Prostate gland (tissue), 2 donors: Measurements from ENCODE around the gene PRKAR1B. TPM values are rescaled to one million over a fixed set of nuclear protein-coding genes. Genes with fewer than 3 reads are reported as not detected.

Experiments used
- DNase-seq: peaks from one replicate; pipeline ENCODE4 v3.0.0-alpha.2; 2019; ENCODE audit warnings: low spot score
- H3K27ac ChIP-seq, 2 donors: fragments of 200-600 bp; sonication (generic); 2 replicates each; pipeline ENCODE4 v1.5.1; 2017 to 2019
- H3K27me3 ChIP-seq: fragments of 200-600 bp; sonication (generic); replicated peaks from 2 replicates; pipeline ENCODE4 v1.5.1; 2019; ENCODE audit not compliant: insufficient read depth
- H3K36me3 ChIP-seq, 2 donors: fragments of 200-600 bp; sonication (generic); 1 replicate in 1 of 2; 2 replicates in 1 of 2; pipeline versions ENCODE4 v1.5.1 to v1.8.1; 2017 to 2019
- H3K4me1 ChIP-seq: fragments of 200-600 bp; sonication (generic); replicated peaks from 2 replicates; pipeline ENCODE4 v1.5.1; 2019
- H3K4me3 ChIP-seq, 2 donors: fragments of 200-600 bp; sonication (generic); 2 replicates each; pipeline ENCODE4 v1.5.1; 2017 to 2019
- H3K9me3 ChIP-seq: fragments of 200-600 bp; sonication (generic); 2 replicates; pipeline ENCODE4 v1.5.1; 2017
- POLR2A ChIP-seq: fragments of 450-650 bp; IDR thresholded peaks from one replicate; pipeline ENCODE4 v1.6.1; 2016; ENCODE audit warnings: antibody characterized with exemption, mild to moderate bottlenecking
- POLR2AphosphoS5 ChIP-seq: sonication (generic); formaldehyde crosslinking; IDR thresholded peaks from one replicate; pipeline ENCODE4 v1.6.1; 2017; ENCODE audit warnings: antibody characterized with exemption
- WGBS: methylation state at CpG from one replicate; pipeline ENCODE4 v1.1.5; 2018; 5-methylcytosine and 5-hydroxymethylcytosine counted together
- intact Hi-C: fragments of 100-400 bp; cut with DNase I; formaldehyde crosslinking; loops from one replicate; pipeline ENCODE4 v1.14.2; 2022
- total RNA-seq, 2 donors: library from RNA; depleted of rRNA; stranded (reverse); fragments of >200 nt; gene quantifications; one replicate each; pipeline ENCODE4 v1.1.0, GENCODE V29; 2016
- TF ChIP-seq, protein P1 (sequence below), 4 experiments: fragments of 200-600 bp in 2 of 4; fragments of 450-650 bp in 2 of 4; sonication (generic) in 2 of 4; IDR thresholded peaks; 1 replicate in 3 of 4; 2 replicates in 1 of 4; pipeline ENCODE4 v1.5.1; 2016 to 2019; ENCODE audit warnings: antibody characterized with exemption in 4 of 4, mild to moderate bottlenecking in 2 of 4, moderate library complexity in 2 of 4

Gene PRKAR1B
- total RNA-seq, 2 donors from 2014 or later = 20.2 to 44.8 TPM

DNA sequence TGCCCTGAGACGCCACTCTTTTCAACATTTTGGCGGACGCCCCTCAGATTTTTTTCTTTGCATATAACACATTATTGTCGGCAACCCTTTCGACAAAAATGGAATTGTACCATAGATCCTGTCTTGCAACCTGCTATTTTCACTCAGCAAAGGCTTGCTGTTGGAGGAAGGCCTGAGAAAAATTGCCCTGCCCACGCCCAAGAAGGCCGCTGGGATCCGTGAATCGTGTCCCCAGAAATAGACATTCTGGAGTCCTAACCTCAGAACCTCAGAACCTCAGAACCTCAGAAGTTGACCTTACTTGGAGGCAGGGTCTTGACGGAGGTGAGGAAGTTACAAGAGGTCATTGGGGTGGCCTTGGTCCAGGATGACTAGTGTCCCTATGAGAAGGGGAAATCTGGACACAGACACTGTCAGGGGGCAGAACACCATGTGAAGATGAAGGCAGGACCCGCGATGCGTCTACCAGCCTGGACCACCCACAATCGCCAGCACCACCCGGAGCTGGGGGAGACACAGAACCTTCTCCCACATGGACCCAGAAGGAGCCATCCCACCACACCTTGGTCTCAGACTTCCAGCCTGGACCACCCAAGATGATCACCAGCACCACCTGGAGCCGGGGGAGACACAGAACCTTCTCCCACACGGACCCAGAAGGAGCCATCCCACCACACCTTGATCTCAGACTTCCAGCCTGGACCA, 19.6 kb downstream of the PRKAR1B start:
- intact Hi-C loops = no loop called here
- no peaks in the 10 kb centered on the region for H3K36me3 ChIP-seq
- H3K27me3 ChIP-seq = no peaks in the 10 kb centered on the region
- no peak overlapping the region for H3K4me3 ChIP-seq
- no peaks in the 10 kb centered on the region for H3K4me1 ChIP-seq
- 90% methylated on average over 17 of the region's 17 CpGs for WGBS
- no peak for TF ChIP-seq POLR2A
- TF ChIP-seq POLR2AphosphoS5 = no peak
- no peak for DNase-seq
- H3K9me3 ChIP-seq = no peaks in the 10 kb centered on the region
- no peak overlapping the region for H3K27ac ChIP-seq

- Histone ChIP-seq H3K4me1 (no peaks in the 10 kb centered on the region), H3K27ac (no peak overlapping the region), H3K27me3 (no peaks in the 10 kb centered on the region), H3K36me3 (no peaks in the 10 kb centered on the region), H3K9me3 (no peaks in the 10 kb centered on the region), H3K4me3 (no peak overlapping the region)
- no peak for DNase-seq
- TF ChIP-seq POLR2AphosphoS5 = peak; percentile 29
- no peak for TF ChIP-seq POLR2A
- 80% methylated on average over 7 of the region's 7 CpGs for WGBS
- intact Hi-C loops = no loop called here
Observed at GRCh38 chr7:706721-707120, 20.4 kb downstream of the PRKAR1B start.

DNA sequence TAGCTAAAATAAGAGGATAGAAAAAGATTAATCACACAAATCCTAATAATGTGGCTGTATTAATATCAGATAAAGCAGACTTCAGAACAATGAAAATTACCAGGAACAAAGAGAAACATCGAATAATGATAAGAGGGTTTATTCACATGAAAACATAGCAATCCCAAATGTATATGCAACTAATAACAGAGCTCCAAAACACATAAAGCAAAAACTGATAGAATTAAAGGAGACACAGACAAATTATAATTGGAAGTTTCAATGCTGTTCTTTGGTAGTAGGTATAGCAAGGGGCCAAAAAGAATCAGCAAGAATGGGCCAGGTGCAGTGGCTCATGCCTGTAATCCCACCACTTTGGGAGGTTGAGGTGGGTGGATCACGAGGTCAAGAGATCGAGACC, 24.0 kb downstream of the PRKAR1B start:
- intact Hi-C loops = no loop called here
- H3K4me3 ChIP-seq = no peak overlapping the region
- 92% methylated on average over 3 of the region's 3 CpGs for WGBS
- H3K9me3 ChIP-seq = no peaks in the 10 kb centered on the region
- H3K27ac ChIP-seq = no peak overlapping the region
- H3K4me1 ChIP-seq = no peaks in the 10 kb centered on the region
- no peaks in the 10 kb centered on the region for H3K36me3 ChIP-seq
- TF ChIP-seq POLR2A (no peak), POLR2AphosphoS5 (no peak)
- TF ChIP-seq, protein P1, sequence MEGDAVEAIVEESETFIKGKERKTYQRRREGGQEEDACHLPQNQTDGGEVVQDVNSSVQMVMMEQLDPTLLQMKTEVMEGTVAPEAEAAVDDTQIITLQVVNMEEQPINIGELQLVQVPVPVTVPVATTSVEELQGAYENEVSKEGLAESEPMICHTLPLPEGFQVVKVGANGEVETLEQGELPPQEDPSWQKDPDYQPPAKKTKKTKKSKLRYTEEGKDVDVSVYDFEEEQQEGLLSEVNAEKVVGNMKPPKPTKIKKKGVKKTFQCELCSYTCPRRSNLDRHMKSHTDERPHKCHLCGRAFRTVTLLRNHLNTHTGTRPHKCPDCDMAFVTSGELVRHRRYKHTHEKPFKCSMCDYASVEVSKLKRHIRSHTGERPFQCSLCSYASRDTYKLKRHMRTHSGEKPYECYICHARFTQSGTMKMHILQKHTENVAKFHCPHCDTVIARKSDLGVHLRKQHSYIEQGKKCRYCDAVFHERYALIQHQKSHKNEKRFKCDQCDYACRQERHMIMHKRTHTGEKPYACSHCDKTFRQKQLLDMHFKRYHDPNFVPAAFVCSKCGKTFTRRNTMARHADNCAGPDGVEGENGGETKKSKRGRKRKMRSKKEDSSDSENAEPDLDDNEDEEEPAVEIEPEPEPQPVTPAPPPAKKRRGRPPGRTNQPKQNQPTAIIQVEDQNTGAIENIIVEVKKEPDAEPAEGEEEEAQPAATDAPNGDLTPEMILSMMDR (IDR thresholded peaks at IDR 0.05) = no peak
- H3K27me3 ChIP-seq = no peaks in the 10 kb centered on the region
- DNase-seq = no peak

- intact Hi-C loops = no loop called here
Observed at GRCh38 chr7:701086-701671, 25.9 kb downstream of the PRKAR1B start.

DNA sequence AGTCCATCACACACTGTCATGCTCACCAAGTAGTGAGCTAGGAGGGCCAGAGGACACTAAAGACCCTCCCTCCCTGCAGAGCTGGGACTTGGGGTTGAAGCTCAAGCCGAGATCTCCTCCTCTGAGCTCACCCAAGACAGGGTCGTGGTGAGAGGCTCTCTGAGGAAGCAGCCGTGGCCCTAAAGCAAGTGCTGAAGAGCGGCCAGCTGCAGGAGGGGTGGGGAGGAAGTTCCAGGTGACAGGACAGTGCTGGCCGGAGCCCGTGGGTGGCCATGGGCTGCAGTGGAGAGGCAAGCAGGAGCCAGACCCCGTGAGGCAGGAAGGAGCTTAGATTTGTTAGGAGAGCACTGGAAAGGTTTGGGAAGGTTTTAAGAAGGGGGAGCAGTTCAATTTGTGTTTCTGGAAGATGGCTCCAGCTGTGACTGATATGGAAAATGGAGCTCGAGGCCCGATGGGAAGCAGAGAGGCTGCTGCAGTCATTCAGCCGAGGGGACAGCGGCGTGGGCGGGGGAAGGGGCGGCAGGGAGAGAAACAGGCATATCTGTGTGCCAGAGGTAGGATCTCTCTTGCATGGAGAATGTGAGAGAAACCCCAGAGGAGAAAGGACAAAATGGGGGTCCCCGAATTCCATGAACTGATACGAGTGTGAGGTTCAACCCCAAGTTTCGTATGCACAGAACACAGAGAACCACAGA, 27.5 kb downstream of the PRKAR1B start:
- no peak for TF ChIP-seq POLR2A
- TF ChIP-seq, protein P1 (IDR thresholded peaks at IDR 0.05) = no peak
- TF ChIP-seq POLR2AphosphoS5 = no peak
- no peak for DNase-seq
- H3K9me3 ChIP-seq = no peaks in the 10 kb centered on the region
- H3K4me1 ChIP-seq = no peaks in the 10 kb centered on the region
- no peak overlapping the region for H3K4me3 ChIP-seq
- H3K27me3 ChIP-seq = no peaks in the 10 kb centered on the region
- no peaks in the 10 kb centered on the region for H3K36me3 ChIP-seq
- WGBS = 85% methylated on average over 17 of the region's 17 CpGs
- H3K27ac ChIP-seq = no peak overlapping the region
- intact Hi-C loops = no loop called here

More at GRCh38 chr7:701086-701671, 25.9 kb downstream of the PRKAR1B start:
- Histone ChIP-seq H3K27ac (no peak overlapping the region), H3K27me3 (no peaks in the 10 kb centered on the region), H3K9me3 (no peaks in the 10 kb centered on the region), H3K36me3 (no peaks in the 10 kb centered on the region), H3K4me1 (no peaks in the 10 kb centered on the region), H3K4me3 (no peak overlapping the region)
- no peak for DNase-seq
- WGBS = 90% methylated on average over 4 of the region's 4 CpGs
- TF ChIP-seq POLR2A = no peak
- TF ChIP-seq, protein P1 (IDR thresholded peaks at IDR 0.05) = no peak
- TF ChIP-seq POLR2AphosphoS5 = no peak
